Measurements from ENCODE around the gene GPX4. TPM values are rescaled to one million over a fixed set of nuclear protein-coding genes. Genes with fewer than 3 reads are reported as not detected.

GPX4 gene
- total RNA-seq, 3 donors from 2014 or later: 126 to 187 (median 144) TPM

GRCh38 chr19:1093811-1094553, 9.8 kb upstream of the GPX4 start:
- Histone ChIP-seq H3K36me3 (ENCODE audit: low read depth) (no peaks in the 10 kb centered on the region), H3K4me1 (ENCODE audit: low read depth) (peaks cover 29% of the 10 kb centered on the region), H3K4me3 (no peak overlapping the region), H3K9me3 (no peaks in the 10 kb centered on the region)
- intact Hi-C loops (cut with DNase I, micrococcal nuclease): no loop called here
- DNase-seq (peak in 1 of 3 donors; percentile 44), ATAC-seq (no peak)
- no peak for TF ChIP-seq CTCF (IDR thresholded peaks at IDR 0.05)

GRCh38 chr19:1094655-1094977, 9.2 kb upstream of the GPX4 start:
- no peak for TF ChIP-seq CTCF (IDR thresholded peaks at IDR 0.05)
- ATAC-seq: no peak
- Histone ChIP-seq H3K4me1 (ENCODE audit: low read depth) (peaks cover 31% of the 10 kb centered on the region), H3K9me3 (no peaks in the 10 kb centered on the region), H3K4me3 (peak overlapping the region; percentile 91), H3K36me3 (ENCODE audit: low read depth) (no peaks in the 10 kb centered on the region)
- intact Hi-C loops (cut with DNase I, micrococcal nuclease): no loop called here
- DNase-seq: no peak

- Histone ChIP-seq H3K4me3 (peak within 1 kb of the TSS; percentile 91), H3K4me1 (ENCODE audit: low read depth) (peaks cover 31% of the 10 kb centered on the region), H3K36me3 (ENCODE audit: low read depth) (no peaks in the 10 kb centered on the region), H3K9me3 (no peaks in the 10 kb centered on the region)
- intact Hi-C loops (cut with DNase I, micrococcal nuclease): no loop called here
- ATAC-seq: peak; percentile 96
- DNase-seq: peak; percentile 98 to 99 (median 99)
- TF ChIP-seq CTCF (IDR thresholded peaks at IDR 0.05): no peak
These were observed 8.7 kb upstream of the GPX4 start, which contains the start of gene POLR2E for GRCh38 chr19:1094978-1095701. POLR2E (minus strand) TSS chr19:1095375; CDS start chr19:1095315, 60 bp downstream.

- Histone ChIP-seq H3K36me3 (ENCODE audit: low read depth) (no peaks in the 10 kb centered on the region), H3K4me3 (no peak overlapping the region), H3K4me1 (ENCODE audit: low read depth) (peaks cover 37% of the 10 kb centered on the region), H3K9me3 (no peaks in the 10 kb centered on the region)
- no peak for TF ChIP-seq CTCF (IDR thresholded peaks at IDR 0.05)
- intact Hi-C loops (cut with DNase I, micrococcal nuclease): no loop called here
- ATAC-seq: no peak
- no peak for DNase-seq
These were observed 6.0 kb upstream of the GPX4 start for GRCh38 chr19:1097810-1098176.

- intact Hi-C loops (cut with DNase I, micrococcal nuclease): no loop called here
- Histone ChIP-seq H3K9me3 (no peaks in the 10 kb centered on the region), H3K4me1 (ENCODE audit: low read depth) (peaks cover 41% of the 10 kb centered on the region), H3K36me3 (ENCODE audit: low read depth) (no peaks in the 10 kb centered on the region), H3K4me3 (no peak overlapping the region)
- ATAC-seq (peak; percentile 13), DNase-seq (no peak)
- TF ChIP-seq CTCF (IDR thresholded peaks at IDR 0.05): no peak
These were observed 5.4 kb upstream of the GPX4 start for GRCh38 chr19:1098177-1099051.

Data from mucosa of descending colon (tissue), 3 donors.